ENCODE results near the gene UBAP2.

UBAP2 gene

GRCh38 chr9:33923079-33923478 is 125.6 kb downstream of the UBAP2 start:
- DNase-seq (ENCODE audit: low read depth), result no peak

DNA sequence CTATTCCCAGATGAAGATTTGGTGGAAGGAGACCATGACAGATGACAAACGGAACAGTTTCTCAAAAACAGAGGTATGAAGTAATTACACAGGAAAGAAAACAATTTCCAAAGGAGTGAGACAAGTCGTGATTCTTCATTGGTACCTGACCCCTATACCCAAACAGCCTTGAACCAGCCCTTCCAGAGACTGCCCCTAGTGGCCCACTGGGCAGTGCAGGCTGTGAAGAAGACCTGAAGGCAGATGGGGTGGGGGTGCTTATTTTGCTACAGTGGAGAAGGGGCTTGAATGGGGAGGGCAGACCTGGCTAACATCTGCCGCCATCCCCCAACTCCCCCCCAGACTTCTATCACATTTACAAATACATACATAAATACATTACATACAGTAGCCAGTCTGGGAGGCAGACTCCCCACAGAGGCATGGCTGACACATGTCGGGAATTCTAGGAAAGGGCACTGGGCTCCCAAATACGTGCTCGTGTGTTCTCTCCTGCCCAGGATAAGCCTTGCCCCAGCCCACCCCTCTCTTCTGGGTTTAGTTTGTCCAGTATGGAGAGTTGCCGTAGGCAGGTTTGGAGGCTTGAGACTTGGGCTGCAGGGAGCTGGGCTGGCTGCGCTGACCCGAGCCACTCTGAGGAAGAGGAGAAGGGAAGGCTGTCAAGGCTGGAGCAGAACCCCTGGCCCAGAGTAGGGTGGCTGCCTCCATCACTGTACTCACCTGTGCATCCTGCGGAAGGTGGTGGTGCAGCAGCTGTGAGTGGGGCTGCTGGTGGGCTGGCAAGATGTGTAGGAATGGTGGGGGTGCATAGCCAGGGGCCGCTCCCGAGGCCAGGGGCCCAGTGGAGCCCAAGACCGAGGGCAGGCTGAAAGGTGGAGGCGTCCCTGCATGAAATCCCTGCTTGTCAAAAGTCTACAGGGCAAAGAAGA is 126.5 kb downstream of the UBAP2 start:
- no peak for DNase-seq (ENCODE audit: low read depth)

GRCh38 chr9:33919276-33919897 is 129.3 kb downstream of the UBAP2 start:
- DNase-seq (ENCODE audit: low read depth), result no peak

DNA sequence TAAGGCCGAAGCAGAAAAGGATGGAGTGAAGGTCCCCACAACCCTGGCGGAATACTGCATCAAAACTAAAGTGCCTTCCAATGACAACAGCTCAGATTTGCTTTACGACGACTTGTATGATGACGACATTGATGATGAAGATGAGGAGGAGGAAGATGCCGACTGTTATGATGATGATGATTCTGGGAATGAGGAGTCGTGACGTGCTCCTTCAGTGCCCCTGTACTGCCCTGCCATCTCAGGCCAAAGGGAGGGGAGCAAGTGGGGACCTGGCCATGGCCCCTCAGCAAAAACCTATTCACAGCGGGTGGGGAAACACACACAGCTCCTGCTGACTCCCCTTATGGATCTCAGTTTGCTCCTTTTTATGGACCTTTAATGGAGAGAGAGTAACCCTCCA is 131.7 kb downstream of the UBAP2 start:
- DNase-seq (ENCODE audit: low read depth), result no peak

- DNase-seq (ENCODE audit: low read depth), result no peak
Observed at GRCh38 chr9:33914887-33915628, 133.6 kb downstream of the UBAP2 start.

DNA sequence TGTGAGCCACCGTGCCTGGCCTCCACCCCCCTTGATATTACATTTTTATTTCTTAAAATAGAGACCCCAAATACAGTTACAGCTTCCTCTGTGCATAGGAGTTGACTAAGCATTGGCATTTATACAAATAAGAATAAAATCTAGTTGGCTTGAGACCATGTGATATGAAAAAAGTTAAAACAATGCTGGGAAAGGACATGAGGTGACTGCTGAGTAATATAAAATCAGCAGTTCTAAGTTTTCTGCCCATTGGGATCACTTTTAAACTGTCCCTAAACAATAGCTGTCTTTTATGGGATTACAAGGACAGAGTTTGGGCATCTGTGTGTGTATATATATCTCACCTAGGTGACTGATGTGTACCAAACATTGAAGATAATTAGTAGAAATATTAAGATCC is 135.1 kb downstream of the UBAP2 start:
- no peak for DNase-seq (ENCODE audit: low read depth)

DNA sequence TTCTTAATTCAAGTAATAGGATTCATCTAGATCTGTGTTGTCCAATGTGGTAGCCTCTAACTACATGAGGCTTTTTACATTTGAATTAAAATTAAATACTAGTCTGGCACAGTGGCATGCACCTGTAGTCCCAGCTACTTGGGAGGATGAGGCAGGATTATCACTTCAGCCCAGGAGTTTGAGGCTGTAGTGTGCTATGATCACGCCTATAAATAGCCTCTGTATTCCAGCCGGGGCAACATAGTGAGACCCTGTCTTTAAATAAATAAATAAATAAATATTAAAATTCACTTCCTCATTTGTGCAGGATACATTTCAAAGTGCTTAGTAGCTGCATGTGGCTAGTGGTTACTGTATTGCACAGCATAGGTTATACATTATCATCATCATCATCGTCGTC is 139.9 kb downstream of the UBAP2 start:
- no peak for DNase-seq (ENCODE audit: low read depth)

DNA sequence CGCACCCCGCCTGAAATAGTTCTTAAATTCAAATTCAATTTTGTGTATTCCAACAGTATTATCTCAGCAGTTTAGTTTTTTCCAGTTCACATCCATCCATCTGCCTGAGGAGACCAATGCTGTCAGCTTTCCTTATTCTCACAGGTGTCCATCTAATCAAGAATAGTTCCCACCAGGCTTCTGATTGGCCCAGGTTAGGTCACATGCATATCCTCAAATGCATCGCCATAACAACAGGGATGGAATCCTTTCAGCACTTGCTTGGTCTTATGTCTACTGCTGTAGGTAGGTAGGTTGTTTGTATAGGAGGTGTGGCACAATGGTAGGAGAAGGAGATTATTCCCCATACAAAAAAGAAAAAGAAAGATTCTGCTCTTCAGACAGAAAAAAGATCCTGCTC is 140.6 kb downstream of the UBAP2 start:
- no peak for DNase-seq (ENCODE audit: low read depth)

DNA sequence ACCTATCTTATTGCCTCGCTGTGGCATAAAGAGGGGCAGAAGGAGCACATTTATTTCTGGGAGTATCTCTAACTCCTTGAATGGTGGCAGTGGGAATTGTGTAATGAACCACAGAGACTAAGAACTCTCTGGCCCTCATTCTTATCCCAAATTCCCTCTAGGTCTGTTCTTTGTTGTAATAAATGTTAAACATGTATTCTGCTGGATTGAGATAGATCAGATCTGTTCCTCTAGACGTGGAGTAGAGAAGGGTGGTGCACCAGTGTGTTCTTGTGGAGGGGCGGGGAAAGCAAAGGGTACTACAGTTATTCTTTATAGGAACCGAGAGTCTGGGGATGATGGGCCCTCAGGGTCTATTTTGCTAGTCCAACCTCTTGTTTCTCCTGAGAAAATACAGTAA is 141.3 kb downstream of the UBAP2 start:
- DNase-seq (ENCODE audit: low read depth), result no peak

GRCh38 chr9:33906769-33907168 is 141.9 kb downstream of the UBAP2 start:
- no peak for DNase-seq (ENCODE audit: low read depth)

GRCh38 chr9:33905137-33905536 is 143.6 kb downstream of the UBAP2 start:
- no peak for DNase-seq (ENCODE audit: low read depth)

DNA sequence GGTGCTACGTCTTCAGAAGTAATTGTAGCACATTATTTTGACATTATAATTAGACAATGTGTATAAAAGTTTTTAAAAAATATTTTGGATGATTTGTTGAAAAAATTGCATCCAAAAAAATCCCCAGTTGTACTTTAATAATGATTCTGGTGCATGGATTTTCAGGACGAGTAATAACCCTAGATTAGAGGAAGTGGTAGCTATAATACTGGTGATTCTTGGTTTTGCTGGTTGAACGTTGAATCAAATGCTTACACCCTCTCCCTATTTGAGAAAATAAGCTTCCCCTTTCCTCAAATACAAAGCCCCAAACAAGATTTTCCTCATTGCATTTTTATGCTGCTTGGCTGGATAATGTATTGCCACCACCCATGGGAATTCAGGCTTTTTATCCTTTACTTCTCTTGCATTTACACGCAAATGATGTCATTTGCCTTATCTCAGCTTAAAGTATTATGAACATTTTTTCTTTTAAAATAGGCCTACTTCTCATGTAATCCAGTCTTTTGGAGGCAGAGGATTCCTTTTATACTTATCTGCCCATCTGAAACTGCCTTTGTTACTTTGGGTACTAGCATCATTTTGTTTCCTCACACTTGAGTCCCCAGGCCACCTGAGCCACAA is 145.4 kb downstream of the UBAP2 start:
- DNase-seq (ENCODE audit: low read depth), result no peak

DNA sequence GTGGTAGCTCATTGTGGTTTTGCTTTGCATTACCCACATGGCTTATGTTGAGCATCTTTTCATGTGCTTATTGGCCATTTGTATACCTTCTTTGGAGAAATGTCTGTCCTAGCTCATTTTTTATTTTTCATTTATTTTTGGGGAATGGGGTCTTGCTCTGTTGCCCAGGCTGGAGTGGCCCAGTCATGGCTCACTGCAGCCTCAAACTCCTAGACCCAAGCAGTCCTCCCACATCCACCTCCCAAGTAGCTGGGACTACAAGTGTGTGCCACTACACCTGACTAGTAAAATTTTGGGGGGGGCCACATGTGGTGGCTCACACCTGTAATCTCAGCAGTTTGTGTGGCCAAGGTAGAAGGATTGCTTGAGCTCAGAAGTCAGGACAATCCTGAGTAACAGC is 154.4 kb downstream of the UBAP2 start:
- DNase-seq (ENCODE audit: low read depth), result no peak

DNA sequence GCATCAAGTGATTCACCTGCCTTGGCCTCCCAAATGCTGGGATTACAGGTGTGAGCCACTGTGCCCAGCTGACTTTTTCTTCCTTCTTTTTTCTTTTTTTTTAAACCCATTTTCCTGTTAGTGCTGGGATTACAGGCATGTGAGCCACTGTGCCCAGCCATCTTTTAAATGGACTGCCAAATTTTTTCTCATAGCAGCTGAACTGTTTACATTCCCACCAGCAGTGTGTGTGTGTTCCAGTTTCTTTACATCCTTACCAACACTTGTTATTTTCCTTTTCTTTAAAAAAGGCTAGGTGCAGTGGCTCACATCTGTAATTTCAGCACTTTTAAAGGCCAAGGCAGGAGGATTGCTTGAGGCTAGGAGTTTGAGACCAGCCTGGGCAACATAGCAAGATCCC is 154.8 kb downstream of the UBAP2 start:
- no peak for DNase-seq (ENCODE audit: low read depth)

GRCh38 chr9:33885948-33886347 is 162.7 kb downstream of the UBAP2 start:
- DNase-seq (ENCODE audit: low read depth), result no peak

DNA sequence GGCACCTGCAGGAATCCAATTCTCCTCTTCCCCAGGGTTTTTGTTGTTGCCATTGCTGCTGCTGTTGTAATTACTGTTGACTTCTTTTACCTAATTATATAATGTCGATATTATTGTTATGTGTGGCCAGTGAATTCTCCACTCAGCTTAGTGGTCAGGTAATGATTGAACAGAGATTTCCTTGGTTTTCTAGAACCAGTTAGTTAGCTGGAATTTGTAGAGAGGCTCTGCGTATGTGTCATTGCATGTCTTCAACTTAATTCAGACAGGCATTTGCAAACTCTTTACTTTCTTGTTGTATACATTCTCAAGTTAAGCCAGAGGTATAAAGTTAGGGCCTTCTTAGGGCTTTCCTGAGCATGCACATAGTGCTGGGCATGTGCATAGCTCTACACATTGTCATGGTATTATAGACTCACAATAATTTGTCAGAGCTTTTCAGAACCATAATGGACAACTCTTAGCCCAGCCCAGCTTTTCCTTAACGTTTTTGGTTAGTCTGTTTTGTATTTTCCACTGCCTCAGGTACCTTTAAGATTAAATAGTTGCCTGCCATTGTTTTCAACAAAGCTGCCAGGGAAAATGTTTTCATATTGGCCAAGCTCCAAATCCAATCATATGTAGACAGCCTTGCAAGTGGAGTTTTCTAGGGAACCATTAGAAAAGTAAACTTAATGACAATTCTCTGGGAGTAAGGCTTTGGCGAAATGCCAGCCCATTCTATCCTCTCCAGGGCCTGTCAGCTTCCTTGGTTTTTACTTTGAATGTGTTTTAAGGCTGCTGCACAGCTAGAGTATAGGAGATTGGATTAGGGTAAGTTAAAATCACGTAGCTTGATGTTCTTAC is 163.6 kb downstream of the UBAP2 start:
- no peak for DNase-seq (ENCODE audit: low read depth)

GRCh38 chr9:33881635-33882034 is 167.1 kb downstream of the UBAP2 start:
- no peak for DNase-seq (ENCODE audit: low read depth)

DNA sequence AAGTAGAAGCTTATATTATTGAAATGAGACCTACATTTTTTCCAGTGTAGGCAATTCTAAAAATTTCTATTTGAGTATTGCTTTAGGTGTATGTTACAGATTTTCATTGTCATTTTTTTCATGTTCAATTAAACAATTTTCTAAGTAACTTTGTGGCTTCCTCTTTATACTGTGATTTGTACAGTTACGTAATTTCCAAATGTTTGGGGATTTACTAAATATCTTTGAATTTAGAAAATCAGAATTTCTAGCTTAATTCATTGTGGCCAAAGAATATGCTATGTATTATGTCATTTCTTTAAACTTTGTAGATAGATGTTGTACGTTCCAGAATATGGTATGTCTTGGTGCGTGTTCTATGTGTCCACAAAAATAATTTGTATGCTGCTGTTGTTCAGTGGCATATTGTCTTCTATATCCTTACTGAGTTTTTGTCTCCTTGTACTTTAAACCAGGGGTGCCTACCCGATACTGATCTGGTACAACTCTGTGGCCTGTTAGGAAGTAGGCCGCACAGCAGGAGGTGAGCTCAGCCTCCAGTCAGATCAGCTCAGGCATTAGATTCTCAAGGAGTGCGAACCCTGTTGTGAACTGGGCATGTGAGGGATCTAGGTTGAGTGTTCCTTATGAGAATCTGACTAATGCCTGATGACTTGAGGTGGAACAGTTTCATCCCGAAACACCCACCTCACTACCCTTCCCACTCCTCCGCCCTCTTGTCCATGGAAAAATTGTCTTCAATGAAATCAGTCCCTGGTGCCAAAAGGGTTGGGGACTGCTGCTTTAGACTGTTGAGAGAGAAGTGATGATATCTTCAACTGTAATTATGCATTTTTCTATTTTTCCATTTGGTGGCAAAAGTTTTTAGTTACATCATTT is 168.2 kb downstream of the UBAP2 start:
- DNase-seq (ENCODE audit: low read depth), result no peak

DNA sequence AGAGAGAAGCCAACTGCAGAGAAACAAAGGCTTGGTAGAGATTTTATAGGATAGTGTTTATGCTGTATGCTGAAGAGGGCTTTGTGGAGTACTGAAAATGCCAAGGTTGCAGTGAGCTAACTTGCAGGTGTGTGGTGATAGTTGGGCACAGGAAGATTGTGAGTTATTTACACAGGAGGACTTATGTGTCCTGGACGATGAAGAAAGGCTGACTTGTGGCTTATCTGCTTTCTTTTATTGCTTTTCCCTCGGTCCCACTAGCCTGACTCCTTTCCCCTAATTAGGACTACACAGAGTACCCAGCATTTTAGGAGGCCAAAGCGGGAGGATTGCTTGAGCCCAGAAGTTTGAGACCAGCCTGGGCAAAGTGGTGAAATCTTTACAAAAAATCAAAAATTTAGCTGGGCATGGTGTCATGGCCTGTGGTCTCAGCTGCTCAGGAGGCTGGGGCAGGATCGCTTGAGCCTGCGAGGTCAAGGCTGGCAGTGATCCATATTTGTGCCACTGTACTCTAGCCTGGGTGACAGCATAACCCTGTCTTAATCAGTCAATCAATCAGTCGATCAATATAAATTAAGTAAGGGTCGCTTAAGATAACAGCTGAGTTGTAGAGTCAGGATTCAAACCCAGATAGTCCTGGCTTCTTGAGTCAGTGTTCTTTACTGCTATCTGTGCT is 169.9 kb downstream of the UBAP2 start:
- DNase-seq (ENCODE audit: low read depth), result no peak

All from CMK (cell line).